ENCODE data around the gene H2BK1.

The H2BK1 gene

GRCh38 chr7:151231080-151231479 lies 20.8 kb upstream of the H2BK1 start:
- FAIRE-seq: no peak

GRCh38 chr7:151229249-151229648 lies 19.0 kb upstream of the H2BK1 start:
- FAIRE-seq: no peak

GRCh38 chr7:151228024-151228866 lies 18.0 kb upstream of the H2BK1 start:
- FAIRE-seq: no peak

- FAIRE-seq: peak; percentile 96
Measured at GRCh38 chr7:151226875-151227782, 16.8 kb upstream of the H2BK1 start, which contains the start of gene ABCF2. ABCF2 (minus strand) TSS chr7:151227205; CDS start chr7:151226458, 747 bp downstream.

GRCh38 chr7:151226560-151226874 lies 16.2 kb upstream of the H2BK1 start:
- FAIRE-seq: no peak

- no peak for FAIRE-seq
Measured at GRCh38 chr7:151225948-151226510, 15.7 kb upstream of the H2BK1 start.

- FAIRE-seq: no peak
Measured at GRCh38 chr7:151223728-151224127, 13.4 kb upstream of the H2BK1 start.

GRCh38 chr7:151218170-151218569 lies 7.9 kb upstream of the H2BK1 start:
- FAIRE-seq: no peak

- no peak for FAIRE-seq
Measured at GRCh38 chr7:151215396-151215795, 5.1 kb upstream of the H2BK1 start.

GRCh38 chr7:151213826-151214225 lies 3.5 kb upstream of the H2BK1 start:
- no peak for FAIRE-seq

GRCh38 chr7:151212626-151213025 lies 2.3 kb upstream of the H2BK1 start:
- no peak for FAIRE-seq

- FAIRE-seq: no peak
Measured at GRCh38 chr7:151211155-151211772, 976 bp upstream of the H2BK1 start.

GRCh38 chr7:151209588-151209987 lies 700 bp downstream of the H2BK1 start:
- no peak for FAIRE-seq

- no peak for FAIRE-seq
Measured at GRCh38 chr7:151208253-151208862, 1.9 kb downstream of the H2BK1 start.

GRCh38 chr7:151207804-151208203 lies 2.5 kb downstream of the H2BK1 start:
- FAIRE-seq: no peak

GRCh38 chr7:151207315-151207714 lies 3.0 kb downstream of the H2BK1 start:
- FAIRE-seq: no peak

GRCh38 chr7:151206914-151207313 lies 3.4 kb downstream of the H2BK1 start:
- FAIRE-seq: no peak

- no peak for FAIRE-seq
Measured at GRCh38 chr7:151205730-151206129, 4.6 kb downstream of the H2BK1 start.

GRCh38 chr7:151204383-151205032 lies 5.8 kb downstream of the H2BK1 start:
- FAIRE-seq: no peak

GRCh38 chr7:151202836-151203235 lies 7.5 kb downstream of the H2BK1 start:
- FAIRE-seq: no peak

GRCh38 chr7:151201751-151202150 lies 8.5 kb downstream of the H2BK1 start:
- FAIRE-seq: no peak

GRCh38 chr7:151201344-151201743 lies 8.9 kb downstream of the H2BK1 start:
- FAIRE-seq: no peak

Measured in A204.1 (cell line).